Measurements from ENCODE around the gene FBXW4. TPM values are rescaled to one million over a fixed set of nuclear protein-coding genes. Genes with fewer than 3 reads are reported as not detected.

FBXW4 gene
- total RNA-seq, 1 donor from 2014 or later, result 33.4 TPM

DNA sequence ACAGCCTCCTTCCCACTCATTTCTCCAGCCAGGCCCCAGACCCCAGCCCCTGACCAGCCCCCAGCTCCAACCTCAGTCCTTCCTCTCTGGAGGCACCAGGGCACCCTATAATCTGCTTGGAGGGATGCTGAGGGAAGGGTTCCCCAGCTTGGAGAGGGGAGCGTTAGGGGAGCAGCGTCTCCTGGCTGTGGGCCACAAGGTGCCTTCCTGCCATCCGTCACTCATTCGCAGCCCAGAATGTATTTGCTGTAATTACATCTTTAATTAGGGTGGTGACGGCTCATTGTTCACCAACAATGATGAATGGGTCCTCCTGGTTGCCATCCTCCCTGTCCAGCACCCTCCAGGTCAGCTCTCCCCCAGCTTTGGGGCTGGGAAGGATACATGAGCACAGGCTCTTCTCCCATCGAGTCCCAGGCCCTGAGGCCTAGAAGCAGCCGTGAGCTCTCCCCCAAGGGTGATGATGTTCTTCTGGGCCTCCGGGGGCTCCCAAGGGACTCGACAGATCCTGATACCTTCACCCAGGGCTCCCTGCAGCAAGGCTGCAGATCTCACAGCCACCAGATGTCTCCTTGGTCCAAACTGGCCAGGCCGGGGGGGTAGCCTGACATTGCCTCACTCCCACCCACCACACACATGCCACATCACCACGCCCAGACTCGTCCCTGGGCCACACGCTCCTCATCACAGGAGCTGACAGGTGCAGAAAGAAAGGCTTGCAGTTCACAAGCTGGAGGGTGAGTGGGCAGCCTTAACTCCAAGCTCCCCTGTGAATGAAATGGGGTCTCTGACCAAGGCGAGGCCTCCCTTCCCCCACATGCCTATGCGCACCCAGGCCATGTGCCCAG, 133.7 kb downstream of the FBXW4 start:
- Mint-ChIP-seq H3K4me1 (peaks cover 3% of the 10 kb centered on the region), H3K36me3 (ENCODE audit: low read depth) (no peaks in the 10 kb centered on the region), H3K9me3 (no peaks in the 10 kb centered on the region), H3K27ac (ENCODE audit: unreplicated experiment) (no peak overlapping the region), H3K27me3 (ENCODE audit: low read depth) (peaks cover 35% of the 10 kb centered on the region), H3K4me3 (peak overlapping the region; percentile 19)
- DNase-seq (ENCODE audit: low read depth, low spot score), result no peak
- TF ChIP-seq, protein P1, sequence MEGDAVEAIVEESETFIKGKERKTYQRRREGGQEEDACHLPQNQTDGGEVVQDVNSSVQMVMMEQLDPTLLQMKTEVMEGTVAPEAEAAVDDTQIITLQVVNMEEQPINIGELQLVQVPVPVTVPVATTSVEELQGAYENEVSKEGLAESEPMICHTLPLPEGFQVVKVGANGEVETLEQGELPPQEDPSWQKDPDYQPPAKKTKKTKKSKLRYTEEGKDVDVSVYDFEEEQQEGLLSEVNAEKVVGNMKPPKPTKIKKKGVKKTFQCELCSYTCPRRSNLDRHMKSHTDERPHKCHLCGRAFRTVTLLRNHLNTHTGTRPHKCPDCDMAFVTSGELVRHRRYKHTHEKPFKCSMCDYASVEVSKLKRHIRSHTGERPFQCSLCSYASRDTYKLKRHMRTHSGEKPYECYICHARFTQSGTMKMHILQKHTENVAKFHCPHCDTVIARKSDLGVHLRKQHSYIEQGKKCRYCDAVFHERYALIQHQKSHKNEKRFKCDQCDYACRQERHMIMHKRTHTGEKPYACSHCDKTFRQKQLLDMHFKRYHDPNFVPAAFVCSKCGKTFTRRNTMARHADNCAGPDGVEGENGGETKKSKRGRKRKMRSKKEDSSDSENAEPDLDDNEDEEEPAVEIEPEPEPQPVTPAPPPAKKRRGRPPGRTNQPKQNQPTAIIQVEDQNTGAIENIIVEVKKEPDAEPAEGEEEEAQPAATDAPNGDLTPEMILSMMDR (conservative IDR thresholded peaks at IDR 0.05), result no peak

Small RNA genes within 50 kb of the gene (microRNA-seq; reads per million reads assigned to microRNA genes)
- gene MIR3158-1 (not detected), gene MIR3158-2 (not detected)

Other genes with a start within 250 kb of the FBXW4 start
- gene POLL, start 106.9 kb downstream of the FBXW4 start, total RNA-seq, result 30.8 and 36.3 TPM in 2 replicates
- gene DPCD, start 106.8 kb downstream of the FBXW4 start, total RNA-seq, result 29.6 and 35.5 TPM in 2 replicates
- 0.82 and 0.86 TPM in 2 replicates for gene FGF8, start 80.9 kb upstream of the FBXW4 start, total RNA-seq
- 63.2 and 64.8 TPM in 2 replicates for gene NPM3, start 88.3 kb upstream of the FBXW4 start, total RNA-seq
- 101 and 102 TPM in 2 replicates for gene OGA, start 123.3 kb upstream of the FBXW4 start, total RNA-seq
- gene KCNIP2, start 148.6 kb upstream of the FBXW4 start, total RNA-seq, result 2.2 and 3.9 TPM in 2 replicates